ENCODE data around the gene ATP6V1G2.

DNA sequence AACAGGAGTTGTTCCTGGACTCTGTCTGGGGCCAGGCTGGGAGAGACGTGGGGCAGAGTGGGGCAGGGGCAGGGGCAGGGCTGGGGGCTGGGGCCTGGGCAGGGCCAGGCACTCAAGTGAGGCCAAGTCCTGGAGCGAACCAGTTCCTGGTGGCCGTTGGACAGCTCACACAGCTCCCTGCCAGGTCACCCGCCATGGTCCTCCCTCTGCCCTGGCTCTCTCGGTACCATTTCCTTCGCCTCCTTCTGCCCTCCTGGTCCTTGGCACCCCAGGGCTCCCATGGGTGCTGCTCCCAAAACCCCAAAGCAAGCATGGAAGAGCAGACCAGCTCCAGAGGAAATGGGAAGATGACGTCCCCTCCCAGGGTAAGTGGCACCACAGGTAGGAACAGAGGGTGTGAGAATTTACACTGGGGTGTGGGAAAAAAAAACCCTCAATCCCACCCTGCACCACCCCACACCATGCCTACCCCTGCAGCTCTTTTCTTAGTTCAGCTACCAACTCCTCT is 17.5 kb downstream of the ATP6V1G2 start, which contains the start of gene MCCD1:
- TF ChIP-seq POLR2AphosphoS5 (IDR thresholded peaks at IDR 0.05; ENCODE audit: low read depth, low read length) (no peak), TCF7L2 (IDR thresholded peaks at IDR 0.05; ENCODE audit: low read depth, low read length) (no peak)
- TF ChIP-seq, protein P1, sequence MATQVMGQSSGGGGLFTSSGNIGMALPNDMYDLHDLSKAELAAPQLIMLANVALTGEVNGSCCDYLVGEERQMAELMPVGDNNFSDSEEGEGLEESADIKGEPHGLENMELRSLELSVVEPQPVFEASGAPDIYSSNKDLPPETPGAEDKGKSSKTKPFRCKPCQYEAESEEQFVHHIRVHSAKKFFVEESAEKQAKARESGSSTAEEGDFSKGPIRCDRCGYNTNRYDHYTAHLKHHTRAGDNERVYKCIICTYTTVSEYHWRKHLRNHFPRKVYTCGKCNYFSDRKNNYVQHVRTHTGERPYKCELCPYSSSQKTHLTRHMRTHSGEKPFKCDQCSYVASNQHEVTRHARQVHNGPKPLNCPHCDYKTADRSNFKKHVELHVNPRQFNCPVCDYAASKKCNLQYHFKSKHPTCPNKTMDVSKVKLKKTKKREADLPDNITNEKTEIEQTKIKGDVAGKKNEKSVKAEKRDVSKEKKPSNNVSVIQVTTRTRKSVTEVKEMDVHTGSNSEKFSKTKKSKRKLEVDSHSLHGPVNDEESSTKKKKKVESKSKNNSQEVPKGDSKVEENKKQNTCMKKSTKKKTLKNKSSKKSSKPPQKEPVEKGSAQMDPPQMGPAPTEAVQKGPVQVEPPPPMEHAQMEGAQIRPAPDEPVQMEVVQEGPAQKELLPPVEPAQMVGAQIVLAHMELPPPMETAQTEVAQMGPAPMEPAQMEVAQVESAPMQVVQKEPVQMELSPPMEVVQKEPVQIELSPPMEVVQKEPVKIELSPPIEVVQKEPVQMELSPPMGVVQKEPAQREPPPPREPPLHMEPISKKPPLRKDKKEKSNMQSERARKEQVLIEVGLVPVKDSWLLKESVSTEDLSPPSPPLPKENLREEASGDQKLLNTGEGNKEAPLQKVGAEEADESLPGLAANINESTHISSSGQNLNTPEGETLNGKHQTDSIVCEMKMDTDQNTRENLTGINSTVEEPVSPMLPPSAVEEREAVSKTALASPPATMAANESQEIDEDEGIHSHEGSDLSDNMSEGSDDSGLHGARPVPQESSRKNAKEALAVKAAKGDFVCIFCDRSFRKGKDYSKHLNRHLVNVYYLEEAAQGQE (IDR thresholded peaks at IDR 0.05; ENCODE audit: insufficient read depth in 1 of 2, low read depth in 2 of 2, low read length in 1 of 2) = no peak
- TF ChIP-seq, protein P2, sequence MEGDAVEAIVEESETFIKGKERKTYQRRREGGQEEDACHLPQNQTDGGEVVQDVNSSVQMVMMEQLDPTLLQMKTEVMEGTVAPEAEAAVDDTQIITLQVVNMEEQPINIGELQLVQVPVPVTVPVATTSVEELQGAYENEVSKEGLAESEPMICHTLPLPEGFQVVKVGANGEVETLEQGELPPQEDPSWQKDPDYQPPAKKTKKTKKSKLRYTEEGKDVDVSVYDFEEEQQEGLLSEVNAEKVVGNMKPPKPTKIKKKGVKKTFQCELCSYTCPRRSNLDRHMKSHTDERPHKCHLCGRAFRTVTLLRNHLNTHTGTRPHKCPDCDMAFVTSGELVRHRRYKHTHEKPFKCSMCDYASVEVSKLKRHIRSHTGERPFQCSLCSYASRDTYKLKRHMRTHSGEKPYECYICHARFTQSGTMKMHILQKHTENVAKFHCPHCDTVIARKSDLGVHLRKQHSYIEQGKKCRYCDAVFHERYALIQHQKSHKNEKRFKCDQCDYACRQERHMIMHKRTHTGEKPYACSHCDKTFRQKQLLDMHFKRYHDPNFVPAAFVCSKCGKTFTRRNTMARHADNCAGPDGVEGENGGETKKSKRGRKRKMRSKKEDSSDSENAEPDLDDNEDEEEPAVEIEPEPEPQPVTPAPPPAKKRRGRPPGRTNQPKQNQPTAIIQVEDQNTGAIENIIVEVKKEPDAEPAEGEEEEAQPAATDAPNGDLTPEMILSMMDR (IDR thresholded peaks at IDR 0.05) = no peak

All from Panc1 (cell line).